DND-41 (cell line): ENCODE data around the gene CFAP157.

Experiments used
- EZH2 ChIP-seq: IDR thresholded peaks from 3 replicates; pipeline ENCODE4 v1.6.1; 2012; ENCODE audit warnings: borderline replicate concordance, low read depth, mild to moderate bottlenecking, moderate library complexity, low read length, inconsistent platforms; ENCODE audit not compliant: severe bottlenecking
- TF ChIP-seq, protein P1 (sequence below): IDR thresholded peaks from 2 replicates; pipeline ENCODE4 v1.5.1; 2012; ENCODE audit warnings: borderline replicate concordance, low read length, moderate library complexity, mild to moderate bottlenecking; ENCODE audit not compliant: poor library complexity, severe bottlenecking; ENCODE audit errors: extremely low read depth

DNA sequence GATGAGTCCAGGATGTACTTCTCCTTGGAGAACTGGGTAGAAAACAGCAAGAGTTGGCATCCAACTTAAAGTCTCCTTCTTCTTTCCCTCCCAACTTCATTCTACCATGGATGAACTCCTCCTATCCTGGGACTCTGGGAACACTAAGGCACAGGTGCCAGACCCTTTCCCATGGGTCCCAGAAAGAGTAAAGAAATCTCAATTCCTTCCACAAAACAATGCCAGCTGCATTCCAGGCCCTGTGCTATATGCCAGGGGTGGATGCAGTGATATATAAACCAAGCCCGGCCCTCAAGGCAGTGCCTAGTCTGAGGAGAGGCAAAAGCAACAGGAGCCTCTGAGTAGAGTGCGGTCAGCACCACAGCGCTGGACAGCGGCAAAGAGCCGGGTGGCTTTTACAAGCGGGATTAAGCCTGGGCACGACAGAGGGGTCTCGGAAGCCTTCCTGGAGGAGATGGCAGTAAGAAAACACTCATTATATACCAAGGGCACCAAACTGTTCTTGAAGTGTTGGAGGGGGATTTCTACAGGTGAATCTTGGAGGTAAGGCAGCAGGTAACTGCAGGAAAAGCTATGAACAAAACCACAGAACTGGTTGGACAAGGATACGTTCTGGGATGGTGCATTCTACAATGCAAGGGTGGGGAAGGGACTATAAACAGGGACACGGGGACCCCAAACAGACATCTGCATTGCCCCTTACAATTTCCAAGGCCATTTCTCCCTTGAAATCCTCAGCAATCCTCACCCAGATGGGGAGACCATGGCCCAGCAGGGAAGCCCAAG, 44.7 kb downstream of the CFAP157 start:
- TF ChIP-seq, protein P1, sequence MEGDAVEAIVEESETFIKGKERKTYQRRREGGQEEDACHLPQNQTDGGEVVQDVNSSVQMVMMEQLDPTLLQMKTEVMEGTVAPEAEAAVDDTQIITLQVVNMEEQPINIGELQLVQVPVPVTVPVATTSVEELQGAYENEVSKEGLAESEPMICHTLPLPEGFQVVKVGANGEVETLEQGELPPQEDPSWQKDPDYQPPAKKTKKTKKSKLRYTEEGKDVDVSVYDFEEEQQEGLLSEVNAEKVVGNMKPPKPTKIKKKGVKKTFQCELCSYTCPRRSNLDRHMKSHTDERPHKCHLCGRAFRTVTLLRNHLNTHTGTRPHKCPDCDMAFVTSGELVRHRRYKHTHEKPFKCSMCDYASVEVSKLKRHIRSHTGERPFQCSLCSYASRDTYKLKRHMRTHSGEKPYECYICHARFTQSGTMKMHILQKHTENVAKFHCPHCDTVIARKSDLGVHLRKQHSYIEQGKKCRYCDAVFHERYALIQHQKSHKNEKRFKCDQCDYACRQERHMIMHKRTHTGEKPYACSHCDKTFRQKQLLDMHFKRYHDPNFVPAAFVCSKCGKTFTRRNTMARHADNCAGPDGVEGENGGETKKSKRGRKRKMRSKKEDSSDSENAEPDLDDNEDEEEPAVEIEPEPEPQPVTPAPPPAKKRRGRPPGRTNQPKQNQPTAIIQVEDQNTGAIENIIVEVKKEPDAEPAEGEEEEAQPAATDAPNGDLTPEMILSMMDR, result no peak
- no peak for TF ChIP-seq EZH2
